ENCODE data around the gene ABLIM2.
A peak's percentile ranks its signal among the peaks of the same experiment; 100 is the strongest.

The ABLIM2 gene

GRCh38 chr4:8050555-8051206, 107.9 kb downstream of the ABLIM2 start:
- DNase-seq = peak in 41 of 56 donors; percentile 21 to 79 (median 48)

GRCh38 chr4:8050180-8050554, 108.4 kb downstream of the ABLIM2 start:
- no peak for DNase-seq

- DNase-seq = no peak
Observed at GRCh38 chr4:8048856-8049676, 109.5 kb downstream of the ABLIM2 start.

- DNase-seq = peak in 3 of 56 donors; percentile 15 to 33 (median 31)
Observed at GRCh38 chr4:8047837-8048678, 110.6 kb downstream of the ABLIM2 start.

GRCh38 chr4:8046925-8047541, 111.6 kb downstream of the ABLIM2 start:
- peak in 13 of 56 donors; percentile 15 to 55 (median 33) for DNase-seq

- no peak for DNase-seq
Observed at GRCh38 chr4:8045909-8046308, 112.7 kb downstream of the ABLIM2 start.

- DNase-seq = no peak
Observed at GRCh38 chr4:8044699-8045098, 113.9 kb downstream of the ABLIM2 start.

GRCh38 chr4:8044244-8044643, 114.4 kb downstream of the ABLIM2 start:
- DNase-seq = no peak

- no peak for DNase-seq
Observed at GRCh38 chr4:8043596-8043995, 115.0 kb downstream of the ABLIM2 start.

GRCh38 chr4:8041868-8042267, 116.7 kb downstream of the ABLIM2 start:
- DNase-seq = no peak

- no peak for DNase-seq
Observed at GRCh38 chr4:8041172-8041571, 117.4 kb downstream of the ABLIM2 start.

GRCh38 chr4:8040607-8041006, 118.0 kb downstream of the ABLIM2 start:
- DNase-seq = no peak

GRCh38 chr4:8039853-8040252, 118.8 kb downstream of the ABLIM2 start:
- DNase-seq = no peak

- DNase-seq = peak in 12 of 56 donors; percentile 4 to 61 (median 30)
Observed at GRCh38 chr4:8039290-8039689, 119.3 kb downstream of the ABLIM2 start.

- no peak for DNase-seq
Observed at GRCh38 chr4:8038719-8039251, 119.8 kb downstream of the ABLIM2 start.

GRCh38 chr4:8038083-8038482, 120.5 kb downstream of the ABLIM2 start:
- DNase-seq = no peak

- no peak for DNase-seq
Observed at GRCh38 chr4:8037150-8037769, 121.4 kb downstream of the ABLIM2 start.

GRCh38 chr4:8035371-8035780, 123.2 kb downstream of the ABLIM2 start:
- DNase-seq = no peak

- no peak for DNase-seq
Observed at GRCh38 chr4:8033829-8034528, 124.6 kb downstream of the ABLIM2 start.

Data from nucleus accumbens (tissue), 56 donors.